ENCODE data around the gene TRERF1. TPM values are rescaled to one million over a fixed set of nuclear protein-coding genes. Genes with fewer than 3 reads are reported as not detected.

The TRERF1 gene
- total RNA-seq, 1 experiment from 2014 or later = 14.5 TPM

DNA sequence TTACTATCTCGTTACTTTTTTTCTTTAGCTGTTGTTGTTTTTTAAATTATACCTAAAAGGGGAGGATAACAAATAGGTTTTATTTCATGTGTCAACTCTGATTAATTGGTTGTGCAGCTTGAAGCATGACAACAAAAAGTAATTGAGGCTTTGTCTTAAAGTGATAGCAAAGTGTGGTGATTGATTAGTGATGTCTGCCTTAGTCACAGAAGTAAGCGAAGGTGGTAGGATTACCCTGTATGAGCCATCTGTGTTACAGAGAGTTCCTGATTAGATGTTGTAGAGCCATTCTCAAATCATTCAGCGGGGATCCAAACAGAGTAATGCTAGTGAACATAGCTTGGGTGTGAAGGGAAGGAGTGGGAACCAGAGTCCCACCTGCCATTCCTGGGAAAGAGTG is 219.7 kb downstream of the TRERF1 start:
- H3K36me3 ChIP-seq (ENCODE audit: low read depth) = peaks cover 4% of the 10 kb centered on the region; the same call in 1 of the 2 replicates
- H3K79me2 ChIP-seq (ENCODE audit: low read depth) = no peaks in the 10 kb centered on the region
- H3K4me2 ChIP-seq = no peak overlapping the region
- CTCF ChIA-PET = no interaction called here
- intact Hi-C loops (cut with micrococcal nuclease; ENCODE audit: unreplicated experiment) = no loop called here
- peaks cover 18% of the 10 kb centered on the region for H3F3A ChIP-seq (ENCODE audit: insufficient read depth, low read depth)
- no peak overlapping the region for H3K27ac ChIP-seq
- no peaks in the 10 kb centered on the region for H4K20me1 ChIP-seq (ENCODE audit: insufficient read depth)
- POLR2A ChIA-PET (ENCODE audit: unreplicated experiment) = interaction anchor here (0.5 kb wide), 1 partner anchor 176 kb away, joined by 3 read pairs; no protein-coding TSS in a partner anchor
- no peaks in the 10 kb centered on the region for H3K9me3 ChIP-seq (ENCODE audit: insufficient read depth, low read depth)
- H3K4me3 ChIP-seq = no peak overlapping the region
- no peaks in the 10 kb centered on the region for H3K9me2 ChIP-seq (ENCODE audit: insufficient read depth)
- no peak for TF ChIP-seq EZH2 (IDR thresholded peaks at IDR 0.05; ENCODE audit: low read depth)
- TF ChIP-seq, protein P1, sequence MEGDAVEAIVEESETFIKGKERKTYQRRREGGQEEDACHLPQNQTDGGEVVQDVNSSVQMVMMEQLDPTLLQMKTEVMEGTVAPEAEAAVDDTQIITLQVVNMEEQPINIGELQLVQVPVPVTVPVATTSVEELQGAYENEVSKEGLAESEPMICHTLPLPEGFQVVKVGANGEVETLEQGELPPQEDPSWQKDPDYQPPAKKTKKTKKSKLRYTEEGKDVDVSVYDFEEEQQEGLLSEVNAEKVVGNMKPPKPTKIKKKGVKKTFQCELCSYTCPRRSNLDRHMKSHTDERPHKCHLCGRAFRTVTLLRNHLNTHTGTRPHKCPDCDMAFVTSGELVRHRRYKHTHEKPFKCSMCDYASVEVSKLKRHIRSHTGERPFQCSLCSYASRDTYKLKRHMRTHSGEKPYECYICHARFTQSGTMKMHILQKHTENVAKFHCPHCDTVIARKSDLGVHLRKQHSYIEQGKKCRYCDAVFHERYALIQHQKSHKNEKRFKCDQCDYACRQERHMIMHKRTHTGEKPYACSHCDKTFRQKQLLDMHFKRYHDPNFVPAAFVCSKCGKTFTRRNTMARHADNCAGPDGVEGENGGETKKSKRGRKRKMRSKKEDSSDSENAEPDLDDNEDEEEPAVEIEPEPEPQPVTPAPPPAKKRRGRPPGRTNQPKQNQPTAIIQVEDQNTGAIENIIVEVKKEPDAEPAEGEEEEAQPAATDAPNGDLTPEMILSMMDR (conservative IDR thresholded peaks at IDR 0.05) = no peak
- no peak overlapping the region for H2AFZ ChIP-seq
- BruUV-seq (replicated peaks) = no TSS peak
- DNase-seq = no peak
- H3K27me3 ChIP-seq (ENCODE audit: insufficient read depth, low read depth) = no peaks in the 10 kb centered on the region
- peaks cover 35% of the 10 kb centered on the region for H3K4me1 ChIP-seq (replicated peaks; ENCODE audit: insufficient read depth)

DNA sequence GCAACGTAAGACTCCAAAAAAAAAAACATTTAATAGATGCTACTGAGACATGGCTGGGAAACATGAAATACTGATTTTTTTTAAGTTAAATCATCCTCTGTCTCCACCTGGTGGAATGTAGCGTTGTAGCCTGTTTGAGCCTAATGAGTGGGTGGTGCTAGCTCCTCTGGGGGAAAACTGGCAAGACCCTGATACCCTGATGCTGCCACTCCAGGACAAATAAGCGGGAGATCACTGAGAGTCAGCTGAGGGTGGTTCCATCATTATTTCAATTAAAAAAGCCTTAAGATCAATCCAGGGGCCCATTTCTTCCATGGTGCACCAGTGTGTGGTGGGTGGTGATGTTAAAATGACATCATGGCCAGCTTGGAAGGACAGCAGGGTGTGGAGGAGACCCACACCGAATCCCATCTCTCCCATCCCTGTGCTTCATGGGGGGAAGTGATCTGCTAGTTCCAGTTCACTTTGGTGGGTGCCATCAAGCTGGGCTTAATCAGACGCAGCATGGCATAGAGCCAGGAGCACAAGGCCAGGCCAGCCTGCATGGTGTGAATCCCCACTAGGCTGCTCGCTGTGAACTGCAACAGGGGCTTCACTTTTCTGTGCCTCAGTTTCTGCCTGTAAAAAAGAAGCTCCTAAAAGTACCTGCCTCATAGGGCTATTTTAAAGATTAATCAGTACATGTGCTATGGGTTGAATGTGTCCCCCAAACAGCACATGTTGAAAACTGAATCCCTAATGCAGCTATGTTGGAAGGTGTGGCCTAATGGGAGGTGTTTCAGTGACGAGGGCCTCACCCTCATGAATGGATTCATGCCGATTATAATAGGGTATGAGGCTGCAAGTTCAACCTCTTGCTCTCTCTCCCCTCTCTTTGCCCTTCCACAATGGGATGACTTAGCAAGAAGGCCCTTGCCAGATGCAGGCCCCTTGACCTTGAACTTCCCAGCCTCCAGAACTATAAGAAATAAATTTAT is 221.1 kb downstream of the TRERF1 start:
- BruUV-seq (replicated peaks) = no TSS peak
- no peaks in the 10 kb centered on the region for H4K20me1 ChIP-seq (ENCODE audit: insufficient read depth)
- H3K4me1 ChIP-seq (replicated peaks; ENCODE audit: insufficient read depth) = peaks cover 47% of the 10 kb centered on the region
- ChIA-PET CTCF (interaction anchor here (0.6 to 2.1 kb wide), 5 partner anchors 16 to 515 kb away, joined by 3 to 30 read pairs (median 7); partner anchors contain the start of gene TBCC), POLR2A (ENCODE audit: unreplicated experiment) (interaction anchor here (0.5 to 0.7 kb wide), 3 partner anchors 16 to 87 kb away, joined by 3 to 6 read pairs (median 3); no protein-coding TSS in a partner anchor)
- H3F3A ChIP-seq (ENCODE audit: insufficient read depth, low read depth) = peaks cover 29% of the 10 kb centered on the region
- H3K4me2 ChIP-seq = no peak overlapping the region
- no peak for TF ChIP-seq EZH2 (IDR thresholded peaks at IDR 0.05; ENCODE audit: low read depth)
- TF ChIP-seq, protein P1 (conservative IDR thresholded peaks at IDR 0.05) = peak; percentile 69
- no peak overlapping the region for H2AFZ ChIP-seq
- no peak overlapping the region for H3K4me3 ChIP-seq
- H3K9me2 ChIP-seq (ENCODE audit: insufficient read depth) = no peaks in the 10 kb centered on the region
- DNase-seq = no peak
- H3K36me3 ChIP-seq (ENCODE audit: low read depth) = peaks cover 4% of the 10 kb centered on the region; the same call in 1 of the 2 replicates
- intact Hi-C loops (cut with micrococcal nuclease; ENCODE audit: unreplicated experiment) = no loop called here
- H3K27ac ChIP-seq = 0 out of 2 replicates have a peak overlapping the region, but pooled peaks have one; percentile 2
- H3K27me3 ChIP-seq (ENCODE audit: insufficient read depth, low read depth) = no peaks in the 10 kb centered on the region
- H3K9me3 ChIP-seq (ENCODE audit: insufficient read depth, low read depth) = no peaks in the 10 kb centered on the region
- H3K79me2 ChIP-seq (ENCODE audit: low read depth) = 0 out of 2 replicates have a peak, but pooled peaks cover 4% of the 10 kb centered on the region

DNA sequence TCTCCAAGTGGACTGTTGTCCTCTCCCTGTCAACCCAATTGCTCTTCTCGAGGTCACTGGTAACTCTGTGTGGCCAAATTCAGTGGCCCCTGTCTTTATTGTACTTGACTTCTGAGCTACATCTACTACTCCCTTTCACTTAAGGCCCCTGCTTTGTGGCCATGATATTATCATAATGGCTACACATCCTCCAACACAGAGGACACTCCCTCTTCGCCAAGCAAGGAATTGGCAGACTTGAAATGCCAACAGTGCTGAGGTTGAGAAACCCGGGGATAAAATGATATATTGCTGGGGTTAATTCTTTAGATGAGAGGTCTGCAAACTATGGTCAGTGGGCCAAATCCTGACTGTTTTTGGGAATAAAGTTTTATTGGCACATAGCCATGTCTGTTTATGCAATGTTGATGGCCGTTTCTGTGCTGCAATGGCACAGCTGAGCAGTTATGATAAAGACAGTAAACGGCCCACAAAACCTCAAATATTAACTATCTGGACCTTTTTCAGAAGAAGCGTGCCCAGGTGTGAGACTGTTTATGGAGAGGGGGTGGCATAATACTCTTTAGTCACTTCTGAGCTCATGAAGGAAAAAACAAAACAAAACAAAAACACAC is 222.1 kb downstream of the TRERF1 start:
- H2AFZ ChIP-seq = no peak overlapping the region

More for the DNA sequence above, 222.1 kb downstream of the TRERF1 start:
- Histone ChIP-seq H3K9me2 (ENCODE audit: insufficient read depth) (no peaks in the 10 kb centered on the region), H4K20me1 (ENCODE audit: insufficient read depth) (no peaks in the 10 kb centered on the region), H3F3A (ENCODE audit: insufficient read depth, low read depth) (peaks cover 38% of the 10 kb centered on the region), H3K79me2 (ENCODE audit: low read depth) (0 out of 2 replicates have a peak, but pooled peaks cover 4% of the 10 kb centered on the region), H3K9me3 (ENCODE audit: insufficient read depth, low read depth) (no peaks in the 10 kb centered on the region), H3K27ac (0 out of 2 replicates have a peak overlapping the region, but pooled peaks have one; percentile 99), H3K4me3 (no peak overlapping the region), H3K36me3 (ENCODE audit: low read depth) (peaks cover 4% of the 10 kb centered on the region; the same call in 1 of the 2 replicates), H3K4me1 (replicated peaks; ENCODE audit: insufficient read depth) (peaks cover 57% of the 10 kb centered on the region), H3K27me3 (ENCODE audit: insufficient read depth, low read depth) (no peaks in the 10 kb centered on the region), H3K4me2 (no peak overlapping the region)
- DNase-seq = no peak
- no peak for TF ChIP-seq EZH2 (IDR thresholded peaks at IDR 0.05; ENCODE audit: low read depth)
- TF ChIP-seq, protein P1 (conservative IDR thresholded peaks at IDR 0.05) = no peak
- no TSS peak for BruUV-seq (replicated peaks)
- ChIA-PET CTCF (interaction anchor here (0.6 to 2.1 kb wide), 4 partner anchors 15 to 318 kb away, joined by 3 to 7 read pairs (median 4); no protein-coding TSS in a partner anchor), POLR2A (ENCODE audit: unreplicated experiment) (interaction anchor here (0.6 to 0.7 kb wide), 2 partner anchors 15 to 88 kb away, joined by 3 to 6 read pairs; no protein-coding TSS in a partner anchor)
- intact Hi-C loops (cut with micrococcal nuclease; ENCODE audit: unreplicated experiment) = loop anchor here (5.0 to 10.0 kb wide), 4 partner anchors 65 to 645 kb away; partner anchors contain the start of genes BYSL, MED20 and RPL7L1
